ENCODE measurements around the gene SART3. TPM values are rescaled to one million over a fixed set of nuclear protein-coding genes. Genes with fewer than 3 reads are reported as not detected.

The SART3 gene
- 42.1 and 46.5 TPM in 2 replicates for total RNA-seq

GRCh38 chr12:108560752-108561719 is at the start of gene SART3:
SART3 (minus strand) TSS chr12:108561173; CDS start chr12:108561154, 19 bp downstream.

GRCh38 chr12:108597559-108598471 is 36.8 kb upstream of the SART3 start, which contains the start of gene TMEM119:
TMEM119 (minus strand) TSS chr12:108598084; CDS start chr12:108592383, 5,701 bp downstream.

GRCh38 chr12:108562348-108563135 is 1.6 kb upstream of the SART3 start, which contains the start of gene ISCU:
ISCU (plus strand) TSS chr12:108562596; CDS start chr12:108562623, 27 bp downstream.

GRCh38 chr12:108514973-108515814 is 45.8 kb downstream of the SART3 start, which contains the start of gene FICD:
FICD (plus strand) TSS chr12:108515277; CDS start chr12:108516973, 1,696 bp downstream.

Other genes starting within 250 kb of the SART3 start
- under 0.01 and 0.10 TPM in 2 replicates for gene CMKLR1, start 221.9 kb downstream of the SART3 start, total RNA-seq
- gene FICD, start 45.9 kb downstream of the SART3 start, total RNA-seq = 5.9 and 8.1 TPM in 2 replicates
- 72.8 and 77.0 TPM in 2 replicates for gene ISCU, start 1.4 kb upstream of the SART3 start, total RNA-seq
- gene TMEM119, start 36.9 kb upstream of the SART3 start, total RNA-seq = under 0.01 and 0.10 TPM in 2 replicates
- gene SELPLG, start 72.7 kb upstream of the SART3 start, total RNA-seq = 0.29 TPM in 1 of 2 replicates, not detected in the other
- gene CORO1C, start 170.3 kb upstream of the SART3 start, total RNA-seq = 208 and 214 TPM in 2 replicates